Panc1 (cell line): ENCODE measurements around the gene PRDM1. TPM values are rescaled to one million over a fixed set of nuclear protein-coding genes. Genes with fewer than 3 reads are reported as not detected.

ENCODE experiments used
- ATAC-seq: fragments of 200-7000 bp; cut with Tn5 transposase; 2 replicates; pipeline ENCODE4 v1.9.1; 2020; ENCODE audit warnings: mild to moderate bottlenecking, moderate library complexity
- BruUV-seq: library from RNA; stranded (reverse); fragments of 400-500 nt; replicated peaks from 2 replicates; lab custom pipeline; 2021; lab: Mats Ljungman, UMichigan
- CTCF ChIA-PET: fragments of 300-600 bp; sonication (Branson Sonifier 250); formaldehyde crosslinking; loops from one replicate; lab custom pipeline; 2022; ENCODE audit warnings: antibody characterized with exemption; lab: Charles Lee
- POLR2A ChIA-PET: fragments of 300-600 bp; sonication (Branson Sonifier 250); formaldehyde crosslinking; loops from one replicate; lab custom pipeline; 2022; ENCODE audit warnings: antibody characterized with exemption; lab: Charles Lee
- DNase-seq: peaks from one replicate; pipeline ENCODE4 v3.0.0-alpha.2; 2010; ENCODE audit warnings: low read depth, low spot score
- H3K27ac ChIP-seq: 2 replicates; pipeline ENCODE4 v1.5.1; 2011; ENCODE audit warnings: mild to moderate bottlenecking, low read length, inconsistent platforms
- H3K27me3 ChIP-seq: fragments of 200-500 bp; sonication (Bioruptor generic); 2 replicates; pipeline ENCODE4 v1.6.0; 2014; ENCODE audit warnings: low read length, inconsistent platforms; ENCODE audit not compliant: control insufficient read depth, insufficient read depth
- H3K36me3 ChIP-seq: fragments of 200-500 bp; sonication (Bioruptor generic); 2 replicates; pipeline ENCODE4 v1.5.1; 2014; ENCODE audit warnings: inconsistent platforms, mild to moderate bottlenecking, low read length, moderate library complexity; ENCODE audit not compliant: control insufficient read depth, insufficient read depth
- H3K4me1 ChIP-seq: 2 replicates; pipeline ENCODE4 v1.5.1; 2011; ENCODE audit warnings: inconsistent platforms, mild to moderate bottlenecking, low read length, moderate library complexity; ENCODE audit not compliant: control insufficient read depth, insufficient read depth
- H3K4me3 ChIP-seq, 2 experiments: 2 replicates each; pipeline ENCODE4 v1.5.1; 2011 to 2012; ENCODE audit warnings: low read depth in 2 of 2, low read length in 2 of 2, mild to moderate bottlenecking in 2 of 2, inconsistent platforms in 1 of 2, moderate library complexity in 1 of 2
- H3K9me3 ChIP-seq: fragments of 200-500 bp; sonication (Bioruptor generic); 2 replicates; pipeline ENCODE4 v1.5.1; 2014; ENCODE audit warnings: low read depth, mild to moderate bottlenecking, inconsistent platforms, low read length, moderate library complexity; ENCODE audit not compliant: control insufficient read depth, insufficient read depth
- CTCF ChIP-seq: fragments of 450-650 bp; IDR thresholded peaks from 2 replicates; pipeline ENCODE4 v1.5.1; 2017; ENCODE audit warnings: mild to moderate bottlenecking
- POLR2AphosphoS5 ChIP-seq: IDR thresholded peaks from 2 replicates; pipeline ENCODE4 v1.6.1; 2012; ENCODE audit warnings: mild to moderate bottlenecking, low read depth, low read length, moderate library complexity
- SIN3A ChIP-seq: IDR thresholded peaks from 2 replicates; pipeline ENCODE4 v1.6.1; 2012; ENCODE audit warnings: low read depth, mild to moderate bottlenecking, low read length, moderate library complexity, borderline replicate concordance; ENCODE audit not compliant: insufficient read depth
- TCF7L2 ChIP-seq: IDR thresholded peaks from 2 replicates; pipeline ENCODE4 v1.6.1; 2011; ENCODE audit warnings: mild to moderate bottlenecking, low read depth, low read length, inconsistent platforms
- in situ Hi-C: cut with HindIII; loops from 2 replicates; pipeline ENCODE4 v1.10.0; 2016; ENCODE audit warnings: low sequenced_read_pairs, low pct_unique_long_range_greater_than_20kb
- intact Hi-C: fragments of 100-400 bp; cut with micrococcal nuclease; formaldehyde crosslinking; loops from one replicate; pipeline ENCODE4 v1.10.0; 2022; ENCODE audit not compliant: unreplicated experiment
- total RNA-seq: library from RNA; stranded (reverse); gene quantifications from one replicate; pipeline ENCODE4 v1.2.1, GENCODE V29; 2021; ENCODE audit not compliant: unreplicated experiment
- TF ChIP-seq, protein P1 (sequence below), 2 experiments: IDR thresholded peaks; 2 replicates each; pipeline ENCODE4 v1.6.1; 2011 to 2012; ENCODE audit warnings: low read depth in 2 of 2, control low read depth in 1 of 2, low read length in 1 of 2, mild to moderate bottlenecking in 1 of 2, moderate library complexity in 1 of 2; ENCODE audit not compliant: insufficient read depth in 1 of 2

The PRDM1 gene
- total RNA-seq, 1 experiment from 2014 or later = 2.6 TPM

- Histone ChIP-seq H3K9me3 (no peaks in the 10 kb centered on the region), H3K27ac (no peak overlapping the region), H3K36me3 (no peaks in the 10 kb centered on the region), H3K4me1 (no peaks in the 10 kb centered on the region), H3K4me3 (no peak overlapping the region), H3K27me3 (peaks cover under 1% of the 10 kb centered on the region; the same call in 1 of the 2 replicates)
- in situ Hi-C loops (no loop called here), intact Hi-C loops (no loop called here)
- TF ChIP-seq SIN3A = no peak
- no peak for TF ChIP-seq CTCF
- TF ChIP-seq TCF7L2 = no peak
- TF ChIP-seq POLR2AphosphoS5 = no peak
- TF ChIP-seq, protein P1, sequence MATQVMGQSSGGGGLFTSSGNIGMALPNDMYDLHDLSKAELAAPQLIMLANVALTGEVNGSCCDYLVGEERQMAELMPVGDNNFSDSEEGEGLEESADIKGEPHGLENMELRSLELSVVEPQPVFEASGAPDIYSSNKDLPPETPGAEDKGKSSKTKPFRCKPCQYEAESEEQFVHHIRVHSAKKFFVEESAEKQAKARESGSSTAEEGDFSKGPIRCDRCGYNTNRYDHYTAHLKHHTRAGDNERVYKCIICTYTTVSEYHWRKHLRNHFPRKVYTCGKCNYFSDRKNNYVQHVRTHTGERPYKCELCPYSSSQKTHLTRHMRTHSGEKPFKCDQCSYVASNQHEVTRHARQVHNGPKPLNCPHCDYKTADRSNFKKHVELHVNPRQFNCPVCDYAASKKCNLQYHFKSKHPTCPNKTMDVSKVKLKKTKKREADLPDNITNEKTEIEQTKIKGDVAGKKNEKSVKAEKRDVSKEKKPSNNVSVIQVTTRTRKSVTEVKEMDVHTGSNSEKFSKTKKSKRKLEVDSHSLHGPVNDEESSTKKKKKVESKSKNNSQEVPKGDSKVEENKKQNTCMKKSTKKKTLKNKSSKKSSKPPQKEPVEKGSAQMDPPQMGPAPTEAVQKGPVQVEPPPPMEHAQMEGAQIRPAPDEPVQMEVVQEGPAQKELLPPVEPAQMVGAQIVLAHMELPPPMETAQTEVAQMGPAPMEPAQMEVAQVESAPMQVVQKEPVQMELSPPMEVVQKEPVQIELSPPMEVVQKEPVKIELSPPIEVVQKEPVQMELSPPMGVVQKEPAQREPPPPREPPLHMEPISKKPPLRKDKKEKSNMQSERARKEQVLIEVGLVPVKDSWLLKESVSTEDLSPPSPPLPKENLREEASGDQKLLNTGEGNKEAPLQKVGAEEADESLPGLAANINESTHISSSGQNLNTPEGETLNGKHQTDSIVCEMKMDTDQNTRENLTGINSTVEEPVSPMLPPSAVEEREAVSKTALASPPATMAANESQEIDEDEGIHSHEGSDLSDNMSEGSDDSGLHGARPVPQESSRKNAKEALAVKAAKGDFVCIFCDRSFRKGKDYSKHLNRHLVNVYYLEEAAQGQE (IDR thresholded peaks at IDR 0.05; ENCODE audit: insufficient read depth in 1 of 2, low read depth in 2 of 2, low read length in 1 of 2) = no peak
- no TSS peak for BruUV-seq
- no peak for DNase-seq
- ATAC-seq = no peak
- ChIA-PET POLR2A (interaction anchor here (0.7 kb wide), 1 partner anchor 235 kb away, joined by 4 read pairs; no protein-coding TSS in a partner anchor), CTCF (no interaction called here)
Measured at GRCh38 chr6:106152952-106153351, 66.8 kb downstream of the PRDM1 start.

GRCh38 chr6:106154326-106154725 is 68.2 kb downstream of the PRDM1 start:
- TF ChIP-seq CTCF (no peak), SIN3A (no peak), TCF7L2 (no peak), POLR2AphosphoS5 (no peak)
- TF ChIP-seq, protein P1 (IDR thresholded peaks at IDR 0.05; ENCODE audit: insufficient read depth in 1 of 2, low read depth in 2 of 2, low read length in 1 of 2) = no peak
- CTCF ChIA-PET = no interaction called here
- Histone ChIP-seq H3K36me3 (no peaks in the 10 kb centered on the region), H3K4me1 (no peaks in the 10 kb centered on the region), H3K4me3 (no peak overlapping the region), H3K9me3 (no peaks in the 10 kb centered on the region), H3K27me3 (no peaks in the 10 kb centered on the region), H3K27ac (no peak overlapping the region)
- no TSS peak for BruUV-seq
- intact Hi-C loops = no loop called here
- in situ Hi-C loops = no loop called here
- no peak for ATAC-seq
- no peak for DNase-seq
- POLR2A ChIA-PET = interaction anchor here (0.6 kb wide), 1 partner anchor 24 kb away, joined by 5 read pairs; no protein-coding TSS in a partner anchor
